ENCODE results near the gene DENND1B.

Gene DENND1B

DNA sequence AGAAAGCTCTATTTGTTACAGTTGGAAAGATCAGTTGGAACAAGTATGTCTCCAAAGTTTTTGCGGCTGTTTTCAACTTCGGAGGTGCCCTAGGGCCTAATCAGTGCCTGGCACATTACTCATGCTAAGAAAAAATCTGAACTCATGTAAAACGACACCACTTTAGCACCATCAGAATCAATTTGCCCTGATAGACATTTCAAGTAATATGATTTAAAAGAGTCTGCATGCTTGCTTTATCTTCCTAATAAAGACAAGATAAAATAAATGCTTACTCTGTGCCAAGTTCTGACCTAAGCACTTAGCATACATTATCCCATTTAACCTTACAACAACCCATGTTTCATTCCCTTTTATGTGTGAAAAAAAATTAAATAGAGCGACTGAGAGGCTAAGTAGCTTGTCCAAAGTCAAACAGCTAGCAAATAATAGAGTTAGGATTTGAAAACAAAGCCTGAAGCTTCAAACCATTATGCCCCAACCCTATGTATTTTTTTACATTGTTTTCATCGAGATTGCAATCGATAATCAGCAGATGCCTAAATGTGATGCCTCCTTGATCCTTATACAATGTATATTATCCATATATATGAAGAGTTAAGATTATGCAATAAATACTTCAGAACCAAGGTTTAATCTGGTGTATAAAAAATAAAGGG, 91.3 kb downstream of the DENND1B start:
- no peak for DNase-seq

DNA sequence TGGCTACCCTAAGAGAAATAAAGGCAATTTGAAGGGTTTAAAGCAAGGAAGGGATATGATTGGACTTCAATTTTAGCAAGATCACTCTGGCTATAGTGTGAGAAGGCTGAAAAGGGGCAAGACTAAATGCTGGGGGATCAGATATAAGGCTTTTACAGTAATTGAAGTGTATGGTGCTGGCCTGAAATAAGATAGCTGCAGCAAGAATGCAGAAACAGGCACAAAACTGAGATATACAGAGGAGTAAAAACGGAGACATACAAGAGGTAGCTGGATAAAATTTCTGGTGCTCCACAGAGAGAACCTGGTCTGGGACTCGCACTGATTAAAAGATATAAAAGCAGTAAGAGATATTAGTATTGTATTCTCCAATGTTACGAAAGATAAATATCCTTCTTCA, 92.0 kb downstream of the DENND1B start:
- no peak for DNase-seq

DNA sequence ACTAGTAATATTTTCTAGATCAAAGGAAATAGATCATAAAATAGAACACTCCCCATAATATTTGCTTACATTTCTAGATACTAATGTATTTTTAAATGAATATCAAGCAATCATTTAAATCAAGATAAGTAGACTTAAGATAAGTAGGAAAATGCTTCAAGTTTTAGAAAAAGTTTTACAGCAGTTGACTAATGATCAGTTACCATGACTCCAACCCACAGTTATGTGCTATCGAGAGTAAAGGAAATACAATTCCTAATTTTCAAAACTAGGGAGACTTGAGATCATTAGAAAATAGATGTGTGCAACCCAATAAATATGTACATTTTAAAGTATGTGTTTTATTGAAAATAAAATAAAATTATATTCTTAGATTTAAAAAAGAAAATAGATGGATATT, 95.0 kb downstream of the DENND1B start:
- DNase-seq: no peak

DNA sequence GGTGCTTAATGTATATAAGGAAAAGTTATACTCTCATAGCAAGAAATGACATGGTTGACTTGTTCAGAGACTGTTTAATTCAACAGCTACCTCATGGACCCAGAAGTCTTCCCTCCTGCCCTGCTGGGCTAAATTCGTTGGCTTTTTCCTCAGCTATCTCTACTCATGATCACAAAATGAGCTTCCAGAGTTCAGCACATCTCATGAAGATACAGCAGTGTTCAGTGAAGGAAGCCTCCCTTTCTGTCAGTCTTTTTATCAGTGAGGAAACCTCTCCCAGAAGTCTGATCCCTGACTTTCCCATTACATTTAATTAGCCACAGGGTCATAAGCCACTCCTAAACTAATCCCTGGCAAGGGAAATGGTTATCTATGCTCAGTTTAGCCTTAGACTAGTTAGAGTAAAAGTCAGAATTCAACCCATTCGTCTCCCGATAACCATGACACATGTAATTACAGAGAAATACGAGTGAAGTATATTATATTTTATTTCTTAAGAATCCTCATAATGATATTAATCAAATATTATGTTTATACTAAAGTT, 97.5 kb downstream of the DENND1B start:
- no peak for DNase-seq

DNA sequence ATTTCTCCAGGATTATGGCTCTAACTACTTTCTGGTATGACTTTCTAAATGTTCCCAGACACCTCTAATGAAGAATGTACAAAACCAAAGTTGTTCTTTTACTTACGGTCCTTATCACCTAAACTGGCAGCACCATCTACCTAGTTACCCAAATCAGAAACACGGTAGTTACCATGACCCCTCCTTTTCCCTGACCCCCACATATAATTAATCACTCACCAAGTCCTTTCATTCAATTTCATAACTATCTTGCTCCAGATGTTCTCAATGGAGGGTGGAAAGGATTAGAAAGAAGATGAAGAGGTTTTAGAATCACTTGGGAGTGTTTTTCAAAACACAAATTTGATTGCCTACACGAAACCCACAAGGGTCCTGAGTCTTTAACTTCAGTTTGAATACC, 98.0 kb downstream of the DENND1B start:
- no peak for DNase-seq

DNA sequence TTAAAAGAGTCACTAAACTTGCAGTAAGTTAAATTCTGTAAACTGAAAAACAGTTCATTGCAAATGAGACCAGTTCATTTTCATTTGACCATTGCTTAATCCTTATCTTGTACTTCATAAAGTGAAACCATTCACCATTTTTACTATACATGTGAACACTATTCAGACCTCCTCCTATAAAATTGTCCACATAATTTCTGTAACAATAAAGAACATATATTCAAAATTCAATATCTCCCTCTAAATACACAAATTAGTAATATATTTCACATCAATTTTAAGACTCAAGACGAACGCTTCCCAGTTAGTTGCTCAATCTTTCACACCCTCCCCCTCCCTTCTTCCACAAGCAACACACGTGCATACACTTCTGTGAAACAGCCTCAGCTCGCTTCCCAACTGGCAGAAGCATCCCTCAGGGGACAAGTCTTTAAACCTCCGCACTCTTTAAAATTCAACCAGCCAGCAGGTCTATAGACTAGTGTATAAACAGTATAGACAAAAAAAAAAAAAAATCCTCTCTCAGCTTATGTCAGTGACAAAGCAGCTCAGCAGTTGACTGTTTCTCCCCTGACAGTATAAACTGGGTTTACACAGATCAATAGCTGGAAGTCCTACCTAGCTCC, 99.6 kb downstream of the DENND1B start:
- DNase-seq: no peak

DNA sequence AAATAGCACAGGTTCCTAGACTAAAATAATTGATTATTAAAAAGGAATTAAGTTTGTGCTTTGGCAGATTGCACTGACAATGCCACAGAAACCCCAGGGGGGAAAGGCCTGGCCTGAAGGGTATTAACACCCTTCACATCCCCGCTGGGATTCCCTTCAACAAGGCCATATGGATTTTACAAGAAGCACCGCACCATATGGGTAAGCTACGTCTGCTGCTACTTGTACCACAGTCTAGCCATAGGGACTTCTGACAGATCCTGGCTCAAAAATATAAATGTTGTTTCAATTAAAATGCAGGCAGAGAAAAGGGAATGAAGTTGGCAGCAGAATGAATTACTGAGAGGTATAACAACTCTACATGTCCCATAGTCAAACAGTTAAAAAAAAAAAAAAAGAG, 101.0 kb downstream of the DENND1B start:
- DNase-seq: no peak

DNA sequence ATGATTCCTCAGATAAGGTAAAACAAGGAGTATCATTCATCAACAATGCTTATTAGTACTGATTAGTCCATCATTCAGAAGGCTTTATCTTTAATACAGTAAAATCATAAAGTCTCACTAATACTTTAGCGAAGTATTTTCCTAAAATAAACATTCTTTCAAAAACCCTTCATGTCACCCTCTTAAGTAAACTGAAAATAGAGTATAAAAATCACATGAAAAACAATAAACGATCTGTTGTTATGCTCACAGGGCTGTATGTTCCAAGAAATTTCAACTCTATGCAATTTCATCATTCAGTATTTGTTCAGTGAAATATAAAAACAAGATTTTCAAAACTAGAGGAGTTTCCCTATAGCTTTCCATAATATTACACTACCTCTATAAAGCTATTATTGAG, 102.0 kb downstream of the DENND1B start:
- no peak for DNase-seq

DNA sequence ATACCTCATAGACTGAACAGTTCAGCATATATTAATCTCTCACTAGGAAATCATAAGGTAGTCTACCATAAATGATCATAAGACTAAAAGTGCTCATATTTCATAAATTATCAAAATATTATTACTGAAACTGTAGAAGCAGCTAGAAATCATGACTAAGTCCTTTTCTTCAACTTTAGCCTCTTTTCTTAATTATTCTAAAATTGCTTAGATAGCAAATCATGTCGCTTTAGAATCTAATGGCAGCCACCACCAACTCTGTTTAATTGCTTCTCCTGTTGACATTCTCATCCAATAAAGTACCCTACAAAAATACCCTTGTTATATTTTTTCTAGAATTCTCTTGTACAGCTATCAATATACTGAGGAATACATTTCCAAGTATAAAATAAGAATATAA, 102.9 kb downstream of the DENND1B start:
- DNase-seq: no peak

DNA sequence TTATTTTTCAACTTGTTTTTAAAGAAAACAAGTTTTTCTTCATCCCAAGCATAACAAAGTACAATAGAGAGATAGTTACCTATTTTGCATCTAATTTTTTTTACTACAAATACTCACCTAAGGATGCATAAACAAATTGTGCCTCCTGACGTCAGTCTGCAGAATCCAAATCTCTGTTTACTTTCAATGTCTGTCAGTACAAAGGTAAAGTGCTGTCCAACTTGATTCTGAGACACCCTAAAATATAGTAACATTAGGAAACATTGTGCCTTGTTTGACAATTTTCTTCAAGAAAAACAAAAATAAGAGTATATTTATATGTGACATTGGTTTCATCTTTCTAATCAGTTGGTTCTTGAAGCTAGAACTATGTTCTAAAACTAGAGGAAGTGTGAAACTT, 103.4 kb downstream of the DENND1B start:
- DNase-seq: no peak

DNA sequence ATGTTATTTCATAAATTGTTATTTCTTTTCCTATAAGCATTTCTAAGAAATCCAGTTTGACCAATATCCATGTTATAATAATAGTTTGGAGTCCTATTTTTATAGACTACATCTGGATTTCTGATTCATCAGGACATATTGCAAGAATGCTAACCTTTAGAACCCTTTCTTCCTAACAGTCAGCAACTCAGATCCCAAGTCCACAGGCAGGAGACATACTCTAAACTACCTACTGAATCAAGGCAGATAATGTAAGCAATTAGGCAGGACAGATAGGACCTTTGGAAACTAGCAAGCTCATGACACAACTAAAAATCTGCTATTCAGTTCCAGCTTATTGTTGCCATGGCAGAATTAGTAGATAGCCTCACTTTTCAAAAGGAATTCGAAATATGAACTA, 104.1 kb downstream of the DENND1B start:
- no peak for DNase-seq

DNA sequence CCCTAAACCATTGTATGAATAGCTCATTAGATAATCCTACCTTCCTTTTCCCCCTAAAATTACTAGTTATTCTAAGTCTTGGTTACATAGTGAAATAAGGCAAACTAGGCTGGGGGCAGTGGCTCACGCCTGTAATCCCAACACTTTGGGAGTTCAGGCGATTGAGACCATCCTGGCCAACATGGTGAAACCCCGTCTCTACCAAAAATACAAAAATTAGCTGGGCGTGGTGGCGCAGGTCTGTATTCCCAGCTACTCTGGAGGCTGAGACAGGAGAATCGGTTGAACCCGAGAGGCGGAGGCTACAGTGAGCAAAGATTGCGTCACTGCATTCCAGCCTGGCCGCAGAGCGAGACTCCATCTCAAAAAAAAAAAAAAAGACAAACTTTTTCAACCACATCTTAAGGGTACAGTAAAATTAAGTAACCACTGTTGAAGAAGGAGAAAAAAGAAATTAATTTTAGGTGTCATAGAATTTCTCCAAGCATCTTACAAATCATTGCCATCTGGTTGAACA, 108.5 kb downstream of the DENND1B start:
- DNase-seq: no peak

DNA sequence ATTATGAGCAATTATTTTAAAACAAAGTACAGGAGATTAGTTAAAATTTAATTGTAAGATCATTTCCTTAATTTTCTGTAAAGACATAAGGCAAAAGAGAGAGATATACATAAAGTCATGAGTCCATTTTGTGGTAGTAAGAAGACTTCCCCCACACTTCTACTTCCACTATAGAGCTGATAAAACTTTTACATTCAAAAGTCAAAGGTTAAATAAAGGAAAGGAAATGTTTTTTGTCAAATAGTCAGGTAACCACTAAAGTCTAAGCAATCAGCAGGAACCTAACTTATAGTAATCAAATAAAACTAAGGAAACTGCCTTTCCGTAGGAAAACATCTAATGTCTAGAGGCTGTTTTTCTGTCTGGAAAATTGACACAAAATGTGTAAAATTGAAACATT, 110.9 kb downstream of the DENND1B start:
- no peak for DNase-seq

DNA sequence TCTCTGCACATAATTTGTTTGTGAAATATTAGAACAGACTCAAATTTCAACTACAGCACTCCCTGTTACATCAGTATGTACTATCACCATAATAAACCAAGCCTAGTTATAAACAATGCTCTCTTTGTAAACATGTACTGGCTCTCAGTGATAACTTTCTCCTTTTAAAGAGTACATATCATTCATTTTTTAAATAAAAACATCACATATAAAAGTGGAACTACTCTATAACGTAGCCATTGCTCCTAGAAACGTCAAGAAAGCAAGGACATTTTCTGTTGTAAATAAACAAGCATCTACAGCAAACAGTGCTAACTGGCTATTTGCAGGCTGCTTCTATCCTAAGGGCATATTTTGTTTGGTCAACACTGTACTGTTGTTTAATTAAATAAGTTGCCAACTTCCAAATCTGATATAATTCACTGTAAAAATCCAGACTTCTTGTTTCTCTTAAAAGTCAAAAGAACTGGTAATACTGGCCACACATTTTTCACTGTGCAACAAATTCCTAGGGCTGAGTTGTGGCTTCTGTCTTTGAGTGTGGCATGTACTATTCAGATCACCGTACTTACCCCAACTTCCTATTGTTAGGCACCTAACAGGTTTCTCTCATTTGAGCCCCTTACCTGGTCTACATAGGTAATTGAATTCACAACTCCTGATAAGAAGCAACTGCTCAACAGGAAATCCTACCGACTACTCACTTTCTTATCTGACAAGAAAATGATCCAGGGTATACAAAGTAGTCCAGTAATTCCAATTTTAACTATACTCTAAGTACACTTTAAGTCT, 111.9 kb downstream of the DENND1B start:
- DNase-seq: no peak

DNA sequence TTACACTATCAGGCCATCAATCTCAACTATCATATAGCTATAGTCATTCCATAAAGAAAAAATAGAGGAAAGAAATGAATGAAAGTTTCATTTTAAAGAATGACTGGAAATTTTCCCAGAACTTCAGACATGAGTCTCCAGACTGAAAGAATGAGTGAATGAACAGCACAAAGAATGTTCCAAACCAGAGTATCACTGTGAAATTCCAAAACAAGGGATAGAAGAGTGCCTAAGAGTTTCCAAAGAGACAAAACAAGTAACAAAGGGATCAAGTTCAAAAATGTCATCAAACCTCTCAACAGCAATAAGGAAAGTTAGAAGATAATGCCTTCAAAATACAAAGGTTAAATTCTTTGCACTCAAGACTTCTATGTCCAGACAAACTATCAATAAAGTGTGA, 114.9 kb downstream of the DENND1B start:
- peak; percentile 8 for DNase-seq

DNA sequence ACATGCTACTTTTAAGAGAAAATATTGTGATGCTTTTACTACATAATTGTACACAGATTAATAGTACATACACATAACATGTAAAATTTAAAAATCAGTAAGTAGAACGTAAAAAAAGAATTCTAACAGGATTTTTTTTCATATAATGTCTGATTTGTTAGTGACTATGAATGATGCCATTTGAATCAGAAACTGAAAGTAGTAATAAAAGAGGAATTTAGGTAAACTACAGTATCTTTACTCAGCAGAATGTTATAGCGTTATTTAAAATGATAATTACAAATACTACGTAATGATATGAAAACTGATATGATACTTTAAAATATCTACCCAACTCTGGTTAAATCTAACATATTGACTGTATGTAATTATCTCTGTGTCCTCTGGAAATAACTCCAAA, 116.1 kb downstream of the DENND1B start:
- no peak for DNase-seq

DNA sequence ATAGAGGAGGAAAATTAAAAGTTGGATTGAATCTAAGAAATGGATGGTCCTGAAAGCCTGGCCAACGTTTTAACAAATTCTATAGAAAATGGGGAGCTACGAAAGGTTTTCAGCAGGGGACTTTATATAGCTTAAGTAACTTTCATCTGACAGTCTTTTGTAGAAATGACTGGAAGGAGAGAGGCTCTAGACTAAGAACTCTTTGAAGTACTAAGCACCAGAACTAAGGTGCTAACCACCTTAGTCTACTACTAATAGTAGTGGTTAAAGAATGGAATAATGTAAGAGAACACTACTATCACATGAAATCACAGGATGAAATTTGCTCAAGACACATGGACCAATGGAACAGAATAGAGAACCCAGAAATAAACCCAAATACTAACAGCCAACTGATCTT, 126.1 kb downstream of the DENND1B start:
- no peak for DNase-seq

DNA sequence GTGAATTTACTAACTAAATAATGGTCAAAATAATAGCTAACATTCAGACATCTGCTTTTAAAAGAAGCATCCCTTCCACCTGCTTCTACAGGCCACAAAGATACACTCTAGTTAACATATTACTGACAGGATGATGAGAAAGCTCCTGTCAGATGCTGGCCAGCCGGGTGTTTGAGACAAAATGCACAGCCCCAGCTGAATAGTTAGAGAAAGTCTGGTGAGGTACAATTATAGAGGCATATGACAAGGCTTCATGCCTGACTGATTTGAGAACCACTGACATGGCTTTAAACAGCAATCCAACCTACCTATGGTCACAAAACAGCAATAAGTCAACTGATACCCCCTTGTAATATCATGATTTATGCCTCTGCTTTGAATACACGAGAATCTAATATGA, 137.0 kb downstream of the DENND1B start:
- DNase-seq: no peak

DNA sequence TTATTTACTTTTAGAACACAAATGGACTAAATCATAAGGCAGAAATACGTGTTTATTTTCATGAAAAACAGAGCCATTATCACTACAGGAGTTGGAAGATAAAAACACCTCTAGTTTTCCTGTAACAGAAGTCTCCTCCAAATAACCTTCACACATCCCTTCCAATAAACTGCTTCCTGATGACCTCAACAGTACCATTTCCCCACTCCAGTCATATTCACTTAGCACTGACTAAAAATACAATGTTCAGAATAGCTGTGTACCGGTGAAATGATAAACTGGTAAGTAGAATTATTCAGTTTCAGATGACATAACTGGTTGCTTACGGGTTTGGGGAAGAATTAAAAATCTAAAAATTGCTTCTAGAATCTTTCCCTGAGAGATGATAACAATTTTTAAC, 137.9 kb downstream of the DENND1B start:
- DNase-seq: no peak

DNA sequence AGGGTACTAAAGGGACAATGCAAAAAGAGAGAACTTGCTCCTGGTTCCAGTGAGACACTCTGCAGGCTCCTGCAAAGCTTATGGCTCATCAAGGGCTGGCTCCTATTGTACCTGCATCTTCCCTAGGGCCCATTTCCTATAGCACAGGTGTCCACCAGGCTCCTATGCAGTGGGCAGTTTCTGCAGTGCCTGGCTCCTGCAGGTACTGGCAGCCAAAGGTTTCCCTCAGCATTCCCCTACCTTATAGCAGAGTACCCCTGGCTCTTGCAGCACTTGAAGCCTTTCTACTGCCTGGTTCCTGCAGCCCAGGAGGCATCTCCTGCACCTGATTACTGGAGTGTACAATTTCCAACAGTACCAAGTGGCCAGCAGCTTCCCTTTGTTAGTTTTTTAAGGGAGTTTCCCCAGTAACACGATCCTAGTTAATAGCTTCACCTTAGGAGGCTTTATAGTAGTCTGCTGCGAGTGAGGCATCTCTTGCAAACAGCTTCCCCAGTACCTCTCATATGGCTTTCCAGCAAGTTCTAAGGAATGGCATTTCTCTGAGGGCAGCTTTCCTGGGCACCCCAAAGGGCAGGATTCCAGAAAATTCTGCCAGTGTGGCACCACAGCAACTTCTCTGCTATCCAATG, 141.7 kb downstream of the DENND1B start:
- DNase-seq: no peak

DNA sequence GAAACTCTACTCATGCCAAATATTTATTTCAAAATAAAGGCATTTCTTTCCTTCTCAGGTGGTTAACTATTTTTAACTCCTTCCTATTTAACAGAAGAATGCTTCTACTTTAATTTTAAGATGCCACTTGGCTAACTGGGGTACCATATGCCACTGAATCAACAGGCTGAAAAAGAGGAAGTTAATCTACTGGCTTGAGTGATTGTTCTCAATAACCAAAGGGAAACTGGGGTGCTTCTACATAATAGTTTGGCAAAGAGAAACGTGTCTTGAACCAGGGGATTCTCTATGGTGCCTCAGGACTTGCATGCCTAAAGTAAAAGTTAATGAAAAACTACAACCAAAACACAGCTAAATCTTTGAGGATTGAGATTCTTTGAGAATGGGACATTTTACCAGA, 142.6 kb downstream of the DENND1B start:
- no peak for DNase-seq

DNA sequence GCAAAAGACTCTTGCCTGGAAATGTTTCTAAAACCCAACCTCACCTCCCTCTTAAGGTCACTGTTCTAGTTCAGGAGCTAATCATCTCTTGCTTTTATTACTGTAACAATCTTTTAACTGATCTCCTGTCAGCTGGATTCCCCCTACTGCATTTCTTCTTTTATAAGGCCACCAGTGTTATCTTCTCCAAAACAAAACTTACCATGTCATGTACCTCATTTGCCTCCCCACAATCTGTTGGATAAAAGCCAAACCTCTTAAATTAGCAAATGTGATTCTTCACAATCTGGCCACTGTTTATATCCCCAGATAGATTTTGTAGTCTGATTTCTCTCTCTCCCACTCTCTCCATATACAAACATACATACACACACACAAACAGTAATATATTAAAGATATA, 143.3 kb downstream of the DENND1B start:
- DNase-seq: no peak

DNA sequence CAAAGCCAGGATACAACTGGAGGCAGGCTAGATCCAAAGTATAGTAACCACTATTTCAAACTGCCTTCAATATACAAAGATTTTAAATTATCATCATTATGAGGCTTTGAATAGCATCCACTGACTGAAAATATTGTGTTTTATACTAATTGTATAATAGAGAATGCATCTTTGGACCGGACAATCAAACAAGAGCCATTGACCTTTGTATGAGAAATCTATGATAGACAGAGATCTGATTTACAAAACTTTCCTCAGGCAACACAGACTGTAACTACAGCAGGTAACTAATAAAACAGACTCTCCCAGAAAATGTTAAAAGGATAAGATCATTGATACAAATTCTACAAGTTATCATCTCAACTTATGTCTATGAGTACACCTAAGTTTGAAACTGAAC, 152.9 kb downstream of the DENND1B start:
- DNase-seq: no peak
